Dermis microvascular lymphatic vessel endothelial cell (primary cell): Measurements from ENCODE around the gene JPH3. TPM values are rescaled to one million over a fixed set of nuclear protein-coding genes. Genes with fewer than 3 reads are reported as not detected.

Experiments used
- DNase-seq, 2 donors: peaks; one replicate each; pipeline versions ENCODE4 v3.0.0 to v3.0.0-alpha.2; 2010; ENCODE audit warnings: low read depth in 2 of 2
- total RNA-seq: library from RNA; depleted of rRNA; stranded (reverse); fragments of >200 nt; gene quantifications from 2 replicates; pipeline ENCODE4 v1.2.1, GENCODE V29; 2014

Gene JPH3
- total RNA-seq, 1 donor from 2014 or later: 0.64 TPM

GRCh38 chr16:87652386-87652785 is 50.1 kb downstream of the JPH3 start:
- no peak for DNase-seq

- DNase-seq: no peak
These were observed 50.5 kb downstream of the JPH3 start for GRCh38 chr16:87652799-87653198.

- no peak for DNase-seq
These were observed 50.9 kb downstream of the JPH3 start for GRCh38 chr16:87653234-87653633.

GRCh38 chr16:87654826-87655225 is 52.5 kb downstream of the JPH3 start:
- DNase-seq: no peak

- DNase-seq: no peak
These were observed 54.0 kb downstream of the JPH3 start for GRCh38 chr16:87656328-87656727.

GRCh38 chr16:87657621-87658192 is 55.4 kb downstream of the JPH3 start:
- DNase-seq: peak in 1 of 2 donors; percentile 17

- DNase-seq: no peak
These were observed 56.4 kb downstream of the JPH3 start for GRCh38 chr16:87658564-87659225.

GRCh38 chr16:87661561-87661960 is 59.3 kb downstream of the JPH3 start:
- peak in 1 of 2 donors; percentile 42 for DNase-seq

- DNase-seq: no peak
These were observed 60.2 kb downstream of the JPH3 start for GRCh38 chr16:87662254-87663204.

GRCh38 chr16:87664792-87665191 is 62.5 kb downstream of the JPH3 start:
- DNase-seq: no peak

GRCh38 chr16:87665193-87665592 is 62.9 kb downstream of the JPH3 start:
- DNase-seq: no peak

- DNase-seq: no peak
These were observed 64.6 kb downstream of the JPH3 start for GRCh38 chr16:87666919-87667318.

- DNase-seq: no peak
These were observed 65.1 kb downstream of the JPH3 start for GRCh38 chr16:87667443-87667842.

- DNase-seq: no peak
These were observed 65.6 kb downstream of the JPH3 start for GRCh38 chr16:87667946-87668345.

- no peak for DNase-seq
These were observed 67.4 kb downstream of the JPH3 start for GRCh38 chr16:87669672-87670071.

GRCh38 chr16:87671221-87671620 is 68.9 kb downstream of the JPH3 start:
- no peak for DNase-seq

- DNase-seq: no peak
These were observed 69.5 kb downstream of the JPH3 start for GRCh38 chr16:87671715-87672270.

- DNase-seq: no peak
These were observed 72.1 kb downstream of the JPH3 start for GRCh38 chr16:87674419-87674818.

GRCh38 chr16:87675111-87675719 is 72.9 kb downstream of the JPH3 start:
- DNase-seq: peak in 1 of 2 donors; percentile 31

- no peak for DNase-seq
These were observed 75.5 kb downstream of the JPH3 start for GRCh38 chr16:87677830-87678229.

- DNase-seq: peak in 1 of 2 donors; percentile 16
These were observed 76.3 kb downstream of the JPH3 start for GRCh38 chr16:87678618-87679017.
